K562 (cell line): ENCODE measurements around the gene SCN2B. TPM values are rescaled to one million over a fixed set of nuclear protein-coding genes. Genes with fewer than 3 reads are reported as not detected.

Experiments used
- ATAC-seq: fragments of 200-7000 bp; cut with Tn5 transposase; 3 replicates; pipeline ENCODE4 v1.9.1; 2020; ENCODE audit warnings: moderate library complexity
- BruUV-seq: library from RNA; stranded (reverse); fragments of 400-500 nt; replicated peaks from 2 replicates; lab custom pipeline; 2021; lab: Mats Ljungman, UMichigan
- CTCF ChIA-PET: fragments of 300-600 bp; formaldehyde crosslinking; extraction: SDS; loops from one replicate; lab custom pipeline; 2021; ENCODE audit warnings: low intra/inter-chr PET ratio; lab: Yijun Ruan, JAX
- POLR2A ChIA-PET: fragments of 300-600, 350-650 bp; sonication (Branson Sonifier 250); formaldehyde crosslinking; extraction: SDS; loops from one replicate; lab custom pipeline; 2021; ENCODE audit warnings: antibody characterized with exemption, inconsistent platforms; lab: Yijun Ruan, JAX
- DNase-seq, 4 experiments: peaks; one replicate each; pipeline versions ENCODE4 v3.0.0 to v3.0.0-alpha.2; 2011 to 2018; ENCODE audit warnings: low spot score in 3 of 4, mixed read lengths in 3 of 4; ENCODE audit errors: extremely low read depth in 1 of 4
- FAIRE-seq: peaks from 2 replicates; lab custom pipeline; 2011; peaks lifted over from hg19 to GRCh38; lab: Jason Lieb, UNC
- H2AFZ ChIP-seq: 2 replicates; pipeline ENCODE4 v1.6.0; 2011; ENCODE audit warnings: low read depth, low read length, control low read depth, inconsistent platforms
- H3K27ac ChIP-seq: fragments of 200-600 bp; 3 replicates; pipeline ENCODE4 v1.8.0; 2011; ENCODE audit warnings: low read depth, mild to moderate bottlenecking, control low read depth, inconsistent platforms, low read length, moderate library complexity, mixed read lengths; ENCODE audit errors: extremely low read depth
- H3K27me3 ChIP-seq, 2 experiments: fragments of 300-600 bp in 1 of 2; 2 replicates in 1 of 2; 3 replicates in 1 of 2; pipeline versions ENCODE4 v1.6.0 to v1.8.0; 2011; ENCODE audit warnings: inconsistent platforms in 2 of 2, low read length in 2 of 2, mild to moderate bottlenecking in 1 of 2, mixed read lengths in 1 of 2, moderate library complexity in 1 of 2; ENCODE audit not compliant: control insufficient read depth in 2 of 2, insufficient read depth in 2 of 2
- H3K36me3 ChIP-seq: fragments of 300-600 bp; 3 replicates; pipeline ENCODE4 v1.8.0; 2011; ENCODE audit warnings: mild to moderate bottlenecking, low read length, inconsistent platforms; ENCODE audit not compliant: control insufficient read depth, insufficient read depth
- H3K4me1 ChIP-seq, 2 experiments: fragments of 200-600 bp in 1 of 2; replicated peaks in 1 of 2; 2 replicates in 1 of 2; 3 replicates in 1 of 2; pipeline versions ENCODE4 v1.5.1 to v1.8.0; 2011; ENCODE audit warnings: inconsistent platforms in 2 of 2, low read length in 2 of 2, mild to moderate bottlenecking in 1 of 2, mixed read lengths in 1 of 2, moderate library complexity in 1 of 2; ENCODE audit not compliant: control insufficient read depth in 2 of 2, insufficient read depth in 2 of 2
- H3K4me2 ChIP-seq: 2 replicates; pipeline ENCODE4 v1.6.1; 2011; ENCODE audit warnings: low read length, control low read depth, inconsistent platforms, mixed read lengths; ENCODE audit not compliant: insufficient read depth
- H3K4me3 ChIP-seq: fragments of 200-600 bp; sonication (generic), shearing (Covaris generic); 2 replicates; pipeline ENCODE4 v1.5.1; 2016; ENCODE audit warnings: control low read depth, inconsistent platforms
- H3K79me2 ChIP-seq: fragments of 200-600 bp; 3 replicates; pipeline ENCODE4 v1.8.0; 2011; ENCODE audit warnings: low read length, inconsistent platforms; ENCODE audit not compliant: control insufficient read depth, insufficient read depth
- H3K9ac ChIP-seq, 2 experiments: 2 replicates each; pipeline versions ENCODE4 v1.6.0 to v1.6.1; 2011; ENCODE audit warnings: low read depth in 2 of 2, low read length in 2 of 2, control low read depth in 1 of 2, inconsistent platforms in 1 of 2, mild to moderate bottlenecking in 1 of 2, mixed read lengths in 1 of 2; ENCODE audit not compliant: insufficient read depth in 1 of 2
- H3K9me1 ChIP-seq: one replicate; pipeline ENCODE4 v1.6.0; 2011; ENCODE audit warnings: inconsistent platforms, mild to moderate bottlenecking, low read length, moderate library complexity; ENCODE audit not compliant: control insufficient read depth, insufficient read depth
- H3K9me3 ChIP-seq: replicated peaks from 2 replicates; pipeline ENCODE4 v1.5.1; 2011; ENCODE audit warnings: low read depth, low read length, inconsistent platforms; ENCODE audit not compliant: control insufficient read depth, insufficient read depth
- H4K20me1 ChIP-seq: replicated peaks from 2 replicates; pipeline ENCODE4 v1.6.1; 2011; ENCODE audit warnings: low read length, inconsistent platforms, mixed read lengths; ENCODE audit not compliant: control insufficient read depth, insufficient read depth
- FOS ChIP-seq: IDR thresholded peaks from 3 replicates; pipeline ENCODE4 v1.6.1; 2011; ENCODE audit not compliant: insufficient read length; ENCODE audit errors: extremely low read depth
- POLR2G ChIP-seq: fragments of 200-400 bp; formaldehyde crosslinking; IDR thresholded peaks from 2 replicates; pipeline ENCODE4 v1.6.1; 2017; ENCODE audit warnings: low read depth, mild to moderate bottlenecking, antibody characterized with exemption, low read length, moderate library complexity
- POU5F1 ChIP-seq: fragments of 150-350 bp; IDR thresholded peaks from 2 replicates; pipeline ENCODE4 v1.6.1; 2014; ENCODE audit warnings: borderline replicate concordance, low read length, low read depth, mild to moderate bottlenecking; ENCODE audit not compliant: partially characterized antibody
- PPARD ChIP-seq: fragments of 250-450 bp; sonication (Bioruptor Pico); IDR thresholded peaks from 2 replicates; pipeline ENCODE4 v1.8.0; 2022; ENCODE audit warnings: inconsistent platforms, mild to moderate bottlenecking, moderate library complexity
- RCOR1 ChIP-seq, 2 experiments: IDR thresholded peaks; 2 replicates each; pipeline ENCODE4 v1.6.1; 2012; ENCODE audit warnings: low read depth in 2 of 2, low read length in 2 of 2, borderline replicate concordance in 1 of 2, improper control_type of control experiment in 1 of 2
- RFX7 ChIP-seq: fragments of 250-450 bp; sonication (Bioruptor Pico); IDR thresholded peaks from 2 replicates; pipeline ENCODE4 v1.5.1; 2021; ENCODE audit warnings: mild to moderate bottlenecking
- ZNF232 ChIP-seq: sonication (generic); formaldehyde crosslinking; IDR thresholded peaks from 2 replicates; pipeline ENCODE4 v1.8.0; 2022; ENCODE audit warnings: mild to moderate bottlenecking, missing genetic modification reagents
- ZNF436 ChIP-seq: fragments of 250-450, 450-650 bp; sonication (Bioruptor Pico); formaldehyde crosslinking; IDR thresholded peaks from 2 replicates; pipeline ENCODE4 v1.7.0; 2020; ENCODE audit warnings: mild to moderate bottlenecking
- ZNF696 ChIP-seq: fragments of 250-450 bp; sonication (Bioruptor Pico); conservative IDR thresholded peaks from 2 replicates; pipeline ENCODE4 v1.4.0; 2020; ENCODE audit warnings: mild to moderate bottlenecking, moderate library complexity
- WGBS: fragments of 100-300 bp; shearing (Covaris generic); methylation state at CpG from one replicate; pipeline ENCODE4 v1.1.6; 2016; ENCODE audit warnings: low coverage, mixed read lengths; ENCODE audit not compliant: insufficient coverage; ENCODE audit errors: missing lambda C conversion rate; 5-methylcytosine and 5-hydroxymethylcytosine counted together
- in situ Hi-C: fragments of 300-500 bp; cut with MboI; formaldehyde crosslinking; loops from 4 replicates; pipeline ENCODE4 v1.15.0; 2018; ENCODE audit warnings: inconsistent platforms, mixed read lengths
- intact Hi-C: fragments of 100-400 bp; cut with micrococcal nuclease; formaldehyde crosslinking; loops from 2 replicates; pipeline ENCODE4 v1.14.2; 2022
- polyA plus RNA-seq, 8 experiments: library from polyadenylated mRNA; depleted of rRNA in 4 of 8; stranded (reverse) in 5 of 8; unstranded in 3 of 8; fragments of >200 nt; fragmentation: Nextera tagmentation in 2 of 8; fragmentation: Illumina TruSeq in 1 of 8; extraction: Ambion mirVana in 2 of 8; extraction: Trizol in 1 of 8; gene quantifications; 2 replicates each; pipeline versions ENCODE4 v1.2.1 to v1.2.3, GENCODE V29; 2011 to 2014; ENCODE audit warnings: inconsistent platforms in 1 of 8, missing spikeins in 1 of 8
- total RNA-seq, 7 experiments: library from RNA; depleted of rRNA in 6 of 7; stranded (reverse); fragments of >200 nt in 6 of 7; fragmentation: Illumina TruSeq in 2 of 7; extraction: Trizol in 2 of 7; gene quantifications; 2 replicates each; pipeline versions ENCODE4 v1.2.1 to v1.2.3, GENCODE V29; 2011 to 2021; ENCODE audit warnings: low replicate concordance in 1 of 7
- TF ChIP-seq, protein P1 (sequence below), 2 experiments: fragments of 250-450 bp in 1 of 2; fragments of 450-650 bp in 1 of 2; sonication (Bioruptor Pico) in 1 of 2; IDR thresholded peaks; 2 replicates each; pipeline versions ENCODE4 v1.6.1 to v1.8.0; 2016 to 2021; ENCODE audit warnings: mild to moderate bottlenecking in 2 of 2, moderate library complexity in 2 of 2, missing compliant biosample characterization in 1 of 2, missing genetic modification characterization in 1 of 2
- TF ChIP-seq, protein P2 (sequence below): fragments of 250-450 bp; sonication (Bioruptor Pico); IDR thresholded peaks from 2 replicates; pipeline ENCODE4 v1.5.1; 2021; ENCODE audit warnings: mild to moderate bottlenecking
- TF ChIP-seq, protein P3 (sequence below), 2 experiments: fragments of 450-650 bp in 1 of 2; IDR thresholded peaks; 2 replicates each; pipeline ENCODE4 v1.6.1; 2011 to 2017; ENCODE audit warnings: low read depth in 2 of 2, antibody characterized with exemption in 1 of 2, borderline replicate concordance in 1 of 2, low read length in 1 of 2, mild to moderate bottlenecking in 1 of 2, mixed read lengths in 1 of 2; ENCODE audit not compliant: control insufficient read depth in 1 of 2
- TF ChIP-seq, protein P4 (sequence below): fragments of 250-450 bp; sonication (Bioruptor Pico); IDR thresholded peaks from 2 replicates; pipeline ENCODE4 v1.4.0; 2020; ENCODE audit warnings: mild to moderate bottlenecking, moderate library complexity
- TF ChIP-seq, protein P5 (sequence below): fragments of 250-450 bp; sonication (Bioruptor Pico); IDR thresholded peaks from 2 replicates; pipeline ENCODE4 v1.8.0; 2021; ENCODE audit warnings: borderline replicate concordance, mild to moderate bottlenecking, moderate library complexity; ENCODE audit not compliant: poor library complexity, severe bottlenecking

Gene SCN2B
- total and polyA plus RNA-seq, 9 of the 15 experiments (the other 6 are each of a cell fraction or from before 2014, with no cell fraction given), result not detected

DNA sequence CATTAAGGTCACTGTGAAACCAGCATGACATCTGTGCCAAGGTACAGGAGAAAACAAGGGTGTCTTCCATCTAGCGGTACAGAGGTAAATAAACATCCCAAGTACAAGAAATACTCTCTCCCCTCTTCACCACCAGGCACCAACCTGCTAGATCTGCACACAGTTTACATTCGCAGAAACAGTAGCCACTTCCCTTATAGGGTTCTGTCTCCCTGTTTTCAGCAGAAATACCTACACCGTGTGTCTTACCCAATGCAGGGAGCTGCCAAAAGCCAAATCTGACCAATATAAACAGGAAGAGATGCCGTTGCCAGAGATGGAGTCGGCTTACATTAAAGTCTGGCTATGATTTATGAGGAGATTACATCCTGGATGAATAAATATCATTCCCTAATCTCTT is 25.0 kb downstream of the SCN2B start:
- Histone ChIP-seq H3K9ac (no peak overlapping the region), H3K9me3 (no peaks in the 10 kb centered on the region), H3K4me2 (no peak overlapping the region), H3K27me3 (peaks cover 49 to 89% of the 10 kb centered on the region in 2 experiments), H4K20me1 (0 out of 2 replicates have a peak, but pooled peaks cover 4% of the 10 kb centered on the region), H3K27ac (no peak overlapping the region), H3K4me3 (no peak overlapping the region), H3K36me3 (no peaks in the 10 kb centered on the region), H2AFZ (no peak overlapping the region), H3K4me1 (peaks cover 0 to 15% of the 10 kb centered on the region in 2 experiments; a peak in 3 of 5 replicates), H3K79me2 (no peaks in the 10 kb centered on the region), H3K9me1 (no peaks in the 10 kb centered on the region)
- ATAC-seq (no peak), FAIRE-seq (no peak), DNase-seq (no peak)
- no TSS peak for BruUV-seq
- intact Hi-C loops (no loop called here), in situ Hi-C loops (no loop called here)
- under 1% methylated on average over 5 of the region's 5 CpGs for WGBS
- ChIA-PET POLR2A (no interaction called here), CTCF (no interaction called here)
- TF ChIP-seq ZNF436 (CRISPR knock-in tag) (no peak), PPARD (CRISPR knock-in tag) (no peak), POU5F1 (no peak), RFX7 (CRISPR knock-in tag) (no peak), ZNF696 (CRISPR knock-in tag) (no peak), RCOR1 (IDR thresholded peaks at IDR 0.05; ENCODE audit: borderline replicate concordance in 1 of 2, low read depth in 2 of 2, low read length in 2 of 2) (no peak), ZNF232 (CRISPR knock-in tag) (no peak), FOS (no peak), POLR2G (no peak)
- TF ChIP-seq, protein P1, sequence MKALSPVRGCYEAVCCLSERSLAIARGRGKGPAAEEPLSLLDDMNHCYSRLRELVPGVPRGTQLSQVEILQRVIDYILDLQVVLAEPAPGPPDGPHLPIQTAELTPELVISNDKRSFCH (CRISPR knock-in tag; IDR thresholded peaks at IDR 0.05), result no peak
- TF ChIP-seq, protein P1 (tag; IDR thresholded peaks at IDR 0.05), result no peak
- TF ChIP-seq, protein P2, sequence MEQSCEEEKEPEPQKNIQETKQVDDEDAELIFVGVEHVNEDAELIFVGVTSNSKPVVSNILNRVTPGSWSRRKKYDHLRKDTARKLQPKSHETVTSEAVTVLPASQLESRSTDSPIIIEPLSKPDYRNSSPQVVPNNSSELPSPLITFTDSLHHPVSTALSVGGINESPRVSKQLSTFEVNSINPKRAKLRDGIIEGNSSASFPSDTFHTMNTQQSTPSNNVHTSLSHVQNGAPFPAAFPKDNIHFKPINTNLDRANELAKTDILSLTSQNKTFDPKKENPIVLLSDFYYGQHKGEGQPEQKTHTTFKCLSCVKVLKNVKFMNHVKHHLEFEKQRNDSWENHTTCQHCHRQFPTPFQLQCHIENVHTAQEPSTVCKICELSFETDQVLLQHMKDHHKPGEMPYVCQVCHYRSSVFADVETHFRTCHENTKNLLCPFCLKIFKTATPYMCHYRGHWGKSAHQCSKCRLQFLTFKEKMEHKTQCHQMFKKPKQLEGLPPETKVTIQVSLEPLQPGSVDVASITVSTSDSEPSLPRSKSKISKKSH, result no peak
- TF ChIP-seq, protein P3, sequence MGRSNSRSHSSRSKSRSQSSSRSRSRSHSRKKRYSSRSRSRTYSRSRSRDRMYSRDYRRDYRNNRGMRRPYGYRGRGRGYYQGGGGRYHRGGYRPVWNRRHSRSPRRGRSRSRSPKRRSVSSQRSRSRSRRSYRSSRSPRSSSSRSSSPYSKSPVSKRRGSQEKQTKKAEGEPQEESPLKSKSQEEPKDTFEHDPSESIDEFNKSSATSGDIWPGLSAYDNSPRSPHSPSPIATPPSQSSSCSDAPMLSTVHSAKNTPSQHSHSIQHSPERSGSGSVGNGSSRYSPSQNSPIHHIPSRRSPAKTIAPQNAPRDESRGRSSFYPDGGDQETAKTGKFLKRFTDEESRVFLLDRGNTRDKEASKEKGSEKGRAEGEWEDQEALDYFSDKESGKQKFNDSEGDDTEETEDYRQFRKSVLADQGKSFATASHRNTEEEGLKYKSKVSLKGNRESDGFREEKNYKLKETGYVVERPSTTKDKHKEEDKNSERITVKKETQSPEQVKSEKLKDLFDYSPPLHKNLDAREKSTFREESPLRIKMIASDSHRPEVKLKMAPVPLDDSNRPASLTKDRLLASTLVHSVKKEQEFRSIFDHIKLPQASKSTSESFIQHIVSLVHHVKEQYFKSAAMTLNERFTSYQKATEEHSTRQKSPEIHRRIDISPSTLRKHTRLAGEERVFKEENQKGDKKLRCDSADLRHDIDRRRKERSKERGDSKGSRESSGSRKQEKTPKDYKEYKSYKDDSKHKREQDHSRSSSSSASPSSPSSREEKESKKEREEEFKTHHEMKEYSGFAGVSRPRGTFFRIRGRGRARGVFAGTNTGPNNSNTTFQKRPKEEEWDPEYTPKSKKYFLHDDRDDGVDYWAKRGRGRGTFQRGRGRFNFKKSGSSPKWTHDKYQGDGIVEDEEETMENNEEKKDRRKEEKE (IDR thresholded peaks at IDR 0.05; ENCODE audit: borderline replicate concordance in 1 of 2, control insufficient read depth in 1 of 2, low read depth in 2 of 2, low read length in 1 of 2), result no peak
- TF ChIP-seq, protein P4, sequence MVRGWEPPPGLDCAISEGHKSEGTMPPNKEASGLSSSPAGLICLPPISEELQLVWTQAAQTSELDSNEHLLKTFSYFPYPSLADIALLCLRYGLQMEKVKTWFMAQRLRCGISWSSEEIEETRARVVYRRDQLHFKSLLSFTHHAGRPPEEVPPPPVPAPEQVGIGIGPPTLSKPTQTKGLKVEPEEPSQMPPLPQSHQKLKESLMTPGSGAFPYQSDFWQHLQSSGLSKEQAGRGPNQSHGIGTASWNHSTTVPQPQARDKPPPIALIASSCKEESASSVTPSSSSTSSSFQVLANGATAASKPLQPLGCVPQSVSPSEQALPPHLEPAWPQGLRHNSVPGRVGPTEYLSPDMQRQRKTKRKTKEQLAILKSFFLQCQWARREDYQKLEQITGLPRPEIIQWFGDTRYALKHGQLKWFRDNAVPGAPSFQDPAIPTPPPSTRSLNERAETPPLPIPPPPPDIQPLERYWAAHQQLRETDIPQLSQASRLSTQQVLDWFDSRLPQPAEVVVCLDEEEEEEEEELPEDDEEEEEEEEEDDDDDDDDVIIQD (CRISPR knock-in tag), result no peak
- TF ChIP-seq, protein P5, sequence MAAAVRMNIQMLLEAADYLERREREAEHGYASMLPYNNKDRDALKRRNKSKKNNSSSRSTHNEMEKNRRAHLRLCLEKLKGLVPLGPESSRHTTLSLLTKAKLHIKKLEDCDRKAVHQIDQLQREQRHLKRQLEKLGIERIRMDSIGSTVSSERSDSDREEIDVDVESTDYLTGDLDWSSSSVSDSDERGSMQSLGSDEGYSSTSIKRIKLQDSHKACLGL (CRISPR knock-in tag), result no peak
